HS-5 (cell line): ENCODE data around the gene PCBP2.

ENCODE experiments used
- DNase-seq: peaks from one replicate; pipeline ENCODE4 v3.0.0-alpha.2; 2012; ENCODE audit warnings: low read depth

Gene PCBP2

DNA sequence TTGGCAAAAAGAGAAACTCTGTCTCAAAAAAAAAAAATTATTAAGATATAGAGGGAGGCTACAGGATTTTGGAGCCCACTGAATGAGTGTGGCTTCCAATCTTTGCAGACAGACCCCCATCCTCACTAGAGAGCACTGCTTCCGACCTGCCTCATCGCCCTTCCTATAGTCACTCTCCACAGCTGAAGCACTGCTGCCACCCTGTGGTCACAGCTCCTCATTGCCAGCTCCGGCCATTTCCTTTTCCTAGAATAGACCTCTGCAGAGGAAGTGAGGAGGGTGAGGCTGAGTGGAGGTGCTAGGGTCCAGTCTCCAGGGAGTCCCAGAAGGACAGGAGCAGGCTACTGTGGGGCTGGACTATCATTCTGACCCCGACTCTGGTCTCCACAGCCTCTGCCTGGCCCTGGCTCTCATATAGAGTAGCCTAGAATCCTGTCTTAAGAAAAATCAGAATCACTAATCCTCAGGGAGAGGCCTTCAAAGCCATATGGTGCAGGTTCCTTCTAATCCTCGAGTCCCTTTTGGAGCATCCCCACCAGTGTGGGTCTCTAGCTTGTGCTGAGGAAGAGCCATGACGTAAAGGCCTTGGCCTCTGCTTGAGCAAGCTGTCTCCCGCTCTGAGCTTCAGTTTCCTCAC, 56.8 kb downstream of the PCBP2 start:
- DNase-seq: peak; percentile 48

DNA sequence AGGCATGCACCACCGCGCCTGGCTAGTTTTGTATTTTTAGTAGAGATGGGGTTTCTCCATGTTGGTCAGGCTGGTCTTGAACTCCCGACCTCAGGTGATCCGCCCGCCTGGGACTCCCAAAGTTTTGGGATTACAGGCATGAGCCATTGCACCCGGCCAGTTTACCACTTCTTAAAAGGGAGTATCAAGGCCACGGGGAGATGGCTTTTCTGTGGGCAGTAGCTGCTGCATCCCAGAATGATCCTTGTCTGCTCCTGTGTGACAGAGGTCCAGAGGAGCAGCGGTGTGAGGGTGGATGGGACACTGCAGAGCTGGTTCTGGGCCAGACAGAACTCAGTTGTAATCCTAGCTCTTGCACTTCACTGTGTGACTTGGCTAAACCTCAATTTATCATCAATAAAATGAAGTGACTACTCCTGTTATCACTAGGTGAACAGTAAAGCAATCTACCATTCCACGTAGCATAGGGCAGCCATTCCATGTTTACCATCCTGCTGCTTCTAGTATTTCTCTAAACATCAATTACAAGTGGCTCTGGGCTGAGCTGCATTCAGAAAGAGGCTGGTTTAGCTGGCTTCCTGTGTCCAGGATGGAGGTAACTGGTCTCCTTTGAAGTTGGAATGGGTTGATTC, 58.4 kb downstream of the PCBP2 start:
- no peak for DNase-seq

DNA sequence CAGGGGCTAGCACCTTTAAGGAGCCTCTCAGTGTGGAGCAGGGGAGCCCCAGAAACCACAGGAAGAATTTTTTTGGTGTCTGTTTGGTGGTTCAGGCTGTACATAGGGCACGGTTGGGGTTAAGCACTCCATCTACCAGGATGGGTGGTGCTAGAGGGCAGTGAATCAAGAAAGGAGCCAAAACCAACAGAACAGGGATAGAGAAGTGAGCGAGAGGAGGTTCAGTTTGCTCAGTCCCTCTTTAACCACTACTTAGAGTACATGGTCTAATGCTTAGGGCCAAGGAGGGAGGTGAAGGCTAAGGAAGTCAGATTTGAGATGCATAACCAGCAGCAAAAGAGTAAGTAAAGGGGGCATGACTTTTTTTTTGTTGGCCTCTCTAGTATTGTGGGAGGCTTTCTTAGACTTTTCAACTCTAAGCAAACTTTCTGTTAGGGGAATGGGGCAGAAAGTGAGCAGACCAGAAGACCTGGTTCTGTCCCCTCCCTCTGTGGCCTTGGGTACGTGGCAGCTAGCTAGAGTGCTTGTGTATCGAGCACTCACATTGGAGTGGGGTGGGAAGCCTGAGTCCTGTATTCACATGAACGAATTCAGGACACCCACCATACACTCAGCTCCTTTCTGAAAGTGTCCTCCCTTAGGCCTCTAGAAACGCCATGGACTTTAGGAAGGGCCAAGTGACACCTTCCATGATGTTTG, 62.0 kb downstream of the PCBP2 start:
- no peak for DNase-seq

DNA sequence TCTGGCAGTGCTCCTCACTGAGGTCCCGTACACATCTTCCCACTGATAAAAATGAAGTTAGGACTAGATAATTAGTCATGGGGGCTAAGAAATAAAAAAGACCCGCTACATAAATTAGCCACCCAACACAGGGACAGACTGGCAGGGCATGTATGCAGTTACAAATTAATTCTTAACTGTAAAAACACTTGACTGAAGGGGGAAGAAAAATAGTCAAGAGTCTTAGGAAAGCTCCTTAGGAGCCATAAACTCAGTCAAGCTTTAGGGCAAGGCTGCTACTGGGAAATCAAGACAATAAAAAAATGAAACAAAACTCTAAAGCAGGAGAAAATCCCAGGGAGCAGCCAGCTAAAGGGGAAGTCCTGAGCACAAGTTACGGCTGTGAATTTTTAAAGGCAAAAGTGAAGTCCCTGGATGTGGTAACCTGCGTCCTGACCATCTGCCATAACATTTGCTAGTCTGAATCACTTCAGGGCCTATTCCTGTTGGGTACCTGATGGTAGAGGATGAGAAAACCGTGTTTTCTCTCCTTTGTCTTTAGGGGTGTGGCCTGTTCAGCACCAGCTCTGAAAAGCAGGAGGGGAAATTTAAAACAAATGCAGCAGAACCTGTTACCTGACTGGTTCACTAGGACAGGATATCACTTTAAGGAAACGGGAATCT, 62.9 kb downstream of the PCBP2 start:
- DNase-seq: no peak

DNA sequence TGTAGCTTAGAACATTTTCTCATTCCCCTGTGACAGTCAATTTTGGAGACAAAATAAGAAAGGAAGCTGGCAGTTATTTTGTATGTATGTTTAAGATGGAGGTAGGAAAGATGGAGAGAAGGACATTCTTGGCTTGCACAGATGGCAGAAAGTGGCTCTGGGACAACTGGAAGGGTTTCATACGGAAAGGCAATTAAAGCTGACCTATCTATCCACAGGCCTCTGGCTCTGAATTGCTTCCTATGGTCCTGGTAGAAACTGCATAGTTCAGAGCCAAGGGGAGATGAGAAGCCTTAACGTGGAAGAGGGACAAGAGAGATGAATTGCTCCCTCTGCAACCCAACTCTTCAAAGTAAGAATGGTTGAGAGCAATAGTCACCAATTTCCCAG, 63.4 kb downstream of the PCBP2 start:
- DNase-seq: no peak

DNA sequence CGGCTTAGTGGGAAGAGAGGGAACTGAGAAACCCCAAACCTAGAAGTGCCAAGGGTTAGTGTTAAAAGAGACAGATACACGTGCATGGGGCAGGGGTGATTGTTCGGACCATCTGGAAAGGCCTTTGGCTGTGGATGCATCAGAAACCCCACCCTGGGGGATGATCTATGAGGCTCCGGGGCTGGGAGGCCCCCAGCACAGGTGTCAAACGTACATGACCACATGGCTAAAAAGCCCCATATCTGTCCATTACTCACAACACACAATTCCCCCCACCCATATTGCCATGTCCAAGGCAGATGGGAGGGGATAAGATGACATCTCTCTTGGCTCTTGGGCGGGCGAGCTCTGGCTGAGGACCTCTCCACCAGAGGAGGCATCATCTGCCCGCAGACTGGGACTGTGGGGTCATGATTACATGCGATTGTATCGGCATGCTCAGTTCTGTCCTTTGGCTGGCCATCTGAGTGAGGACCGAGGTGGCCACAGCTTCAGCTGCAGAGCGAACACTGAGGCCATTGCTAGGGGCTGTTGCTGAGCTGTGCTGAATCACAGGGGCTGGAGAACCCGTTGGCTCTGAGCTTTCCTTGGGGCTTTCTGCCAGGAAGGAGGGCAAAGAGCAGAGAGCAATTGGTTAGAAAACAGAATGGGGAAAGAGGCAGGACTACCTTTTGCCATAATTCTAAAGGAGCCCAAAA, 65.0 kb downstream of the PCBP2 start:
- DNase-seq: no peak

DNA sequence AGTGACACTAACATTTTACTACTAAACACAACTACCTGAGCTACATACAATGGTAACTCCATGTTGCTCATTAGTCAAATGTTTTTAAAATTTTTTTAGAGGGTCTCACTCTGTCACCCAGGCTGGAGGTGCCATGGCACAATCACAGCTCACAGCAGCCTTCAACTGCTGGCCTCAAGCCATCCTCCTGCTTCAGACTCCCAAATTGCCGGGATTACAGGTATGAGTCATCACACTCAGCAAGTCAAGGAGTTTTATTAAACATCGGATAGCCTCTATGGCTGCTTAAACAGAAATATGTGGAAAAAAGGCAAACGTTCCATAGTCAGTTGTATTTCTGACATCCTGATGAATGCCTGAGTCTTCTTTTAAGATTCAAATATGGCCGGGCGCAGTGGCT, 66.5 kb downstream of the PCBP2 start:
- DNase-seq: no peak

DNA sequence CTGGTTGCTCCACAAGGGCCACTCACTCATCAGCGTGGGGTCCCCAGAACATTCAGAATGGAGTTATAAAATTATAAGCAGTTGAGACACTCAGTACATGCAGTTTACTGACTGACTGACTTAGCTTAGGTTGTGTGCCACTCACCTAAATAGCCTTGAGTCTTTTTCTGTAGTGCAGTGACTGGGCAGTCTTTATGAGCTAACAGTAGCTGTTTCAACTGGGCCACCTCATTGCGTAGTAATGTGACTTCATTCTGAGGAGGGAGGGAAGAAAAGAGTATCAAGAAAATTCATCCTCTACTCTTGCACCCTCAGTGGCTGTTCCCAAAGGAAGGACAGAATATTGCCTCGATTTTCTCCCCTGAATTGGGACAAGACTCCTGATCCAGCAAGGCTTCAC, 71.2 kb downstream of the PCBP2 start:
- DNase-seq: no peak

DNA sequence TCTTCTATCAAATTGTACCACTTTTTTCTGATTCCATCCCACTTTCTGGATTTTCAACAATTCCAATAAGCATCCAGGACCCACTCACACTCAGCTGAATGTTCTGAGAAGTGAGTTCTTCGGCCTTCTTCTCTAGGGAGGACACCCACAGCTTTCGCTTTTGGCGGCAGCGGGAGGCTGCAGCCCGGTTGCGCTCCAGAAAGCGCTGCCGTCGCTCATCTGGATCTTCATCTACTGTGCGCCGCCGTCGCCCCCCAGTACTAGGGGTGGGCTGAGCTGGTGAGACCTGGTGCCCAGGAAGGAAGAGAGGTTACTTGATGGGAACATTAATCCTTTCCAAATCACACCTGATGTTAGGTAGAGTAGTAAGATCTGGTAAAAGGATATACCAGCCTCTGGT, 72.6 kb downstream of the PCBP2 start:
- DNase-seq: no peak

DNA sequence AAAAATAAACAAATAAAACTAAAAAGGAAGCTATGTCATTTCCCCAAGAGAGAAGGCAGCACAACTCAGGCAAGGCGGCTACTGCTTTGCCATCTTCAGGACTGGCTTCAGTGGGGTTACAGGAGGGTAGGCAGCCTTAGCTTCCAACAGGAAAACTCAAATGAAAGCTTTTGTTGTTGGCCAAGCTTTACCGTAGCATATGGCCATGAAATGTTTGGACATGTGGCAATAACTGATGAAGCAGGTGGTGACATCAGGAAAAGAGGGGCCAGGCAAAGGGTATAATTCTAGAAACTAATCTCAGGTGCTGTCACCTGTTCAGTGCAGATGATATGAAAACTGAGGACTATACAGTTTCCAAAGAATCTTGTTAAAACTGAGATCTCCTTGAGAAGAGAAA, 78.2 kb downstream of the PCBP2 start:
- no peak for DNase-seq
